Measurements from ENCODE around the gene SYNRG.

DNA sequence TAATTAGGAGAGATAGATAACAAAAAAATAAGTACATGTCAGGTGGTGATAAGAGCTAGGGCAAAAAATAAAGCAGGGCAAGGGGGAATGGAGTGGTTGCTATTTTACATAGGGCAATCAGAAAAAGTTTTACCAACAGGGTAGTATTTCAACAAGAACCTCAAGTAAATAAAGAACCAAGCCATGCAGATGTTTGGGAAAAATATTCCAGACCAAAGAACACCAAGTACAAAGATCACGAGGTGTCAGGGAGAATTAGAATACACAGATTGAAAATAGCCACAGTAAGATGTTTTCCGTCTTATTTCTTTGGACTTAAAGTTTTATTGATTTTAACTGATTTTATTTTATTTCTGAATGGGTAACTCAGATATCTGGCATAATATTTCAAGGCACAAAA, 11.1 kb downstream of the SYNRG start:
- no peak for TF ChIP-seq POLR2A (IDR thresholded peaks at IDR 0.05; ENCODE audit: low read depth, low read length)
- no peak for TF ChIP-seq POLR2AphosphoS5 (IDR thresholded peaks at IDR 0.05; ENCODE audit: insufficient read depth, low read depth, low read length)

Measured in endothelial cell of umbilical vein (primary cell).